NT2/D1 (cell line): Measurements from ENCODE around the gene SLC34A3.

Experiments used
- DNase-seq: peaks from one replicate; pipeline ENCODE4 v3.0.0-alpha.2; 2011; ENCODE audit warnings: low read depth, low spot score
- H3K27me3 ChIP-seq: 2 replicates; pipeline ENCODE4 v1.6.0; 2011; ENCODE audit warnings: mild to moderate bottlenecking; ENCODE audit not compliant: insufficient read length, insufficient read depth
- H3K36me3 ChIP-seq: 2 replicates; pipeline ENCODE4 v1.6.1; 2011; ENCODE audit warnings: mild to moderate bottlenecking, low read length, mixed read lengths; ENCODE audit not compliant: insufficient read depth, insufficient read length
- H3K4me1 ChIP-seq: 2 replicates; pipeline ENCODE4 v1.5.1; 2011; ENCODE audit not compliant: insufficient read depth, insufficient read length
- H3K4me3 ChIP-seq: 2 replicates; pipeline ENCODE4 v1.5.1; 2011; ENCODE audit warnings: low read depth; ENCODE audit not compliant: insufficient read length
- H3K9ac ChIP-seq: 2 replicates; pipeline ENCODE4 v1.6.0; 2011; ENCODE audit warnings: low read depth; ENCODE audit not compliant: insufficient read length
- H3K9me3 ChIP-seq: 2 replicates; pipeline ENCODE4 v1.5.1; 2011; ENCODE audit warnings: mild to moderate bottlenecking, low read length; ENCODE audit not compliant: insufficient read depth
- SUZ12 ChIP-seq: IDR thresholded peaks from 2 replicates; pipeline ENCODE4 v1.6.1; 2011; ENCODE audit not compliant: insufficient read length, insufficient read depth; ENCODE audit errors: extremely low read depth
- YY1 ChIP-seq: IDR thresholded peaks from 2 replicates; pipeline ENCODE4 v1.6.1; 2011; ENCODE audit not compliant: insufficient read length, insufficient read depth
- ZNF274 ChIP-seq: IDR thresholded peaks from 2 replicates; pipeline ENCODE4 v1.6.1; 2011; ENCODE audit warnings: mild to moderate bottlenecking, low read depth, low read length

Gene SLC34A3

GRCh38 chr9:137191691-137192447, 38.8 kb upstream of the SLC34A3 start:
- H3K4me3 ChIP-seq = no peak overlapping the region
- no peak overlapping the region for H3K9ac ChIP-seq
- H3K9me3 ChIP-seq = no peaks in the 10 kb centered on the region
- no peak for DNase-seq
- peaks cover 67% of the 10 kb centered on the region for H3K36me3 ChIP-seq
- H3K27me3 ChIP-seq = no peaks in the 10 kb centered on the region
- H3K4me1 ChIP-seq = peaks cover 42% of the 10 kb centered on the region
- no peak for TF ChIP-seq YY1
- TF ChIP-seq SUZ12 = no peak
- TF ChIP-seq ZNF274 = no peak

GRCh38 chr9:137192448-137192780, 38.3 kb upstream of the SLC34A3 start:
- Histone ChIP-seq H3K36me3 (peaks cover 64% of the 10 kb centered on the region), H3K9me3 (no peaks in the 10 kb centered on the region), H3K27me3 (no peaks in the 10 kb centered on the region), H3K4me3 (no peak overlapping the region), H3K4me1 (peaks cover 38% of the 10 kb centered on the region), H3K9ac (peak overlapping the region; percentile 42)
- TF ChIP-seq SUZ12 (no peak), ZNF274 (no peak), YY1 (no peak)
- no peak for DNase-seq

DNA sequence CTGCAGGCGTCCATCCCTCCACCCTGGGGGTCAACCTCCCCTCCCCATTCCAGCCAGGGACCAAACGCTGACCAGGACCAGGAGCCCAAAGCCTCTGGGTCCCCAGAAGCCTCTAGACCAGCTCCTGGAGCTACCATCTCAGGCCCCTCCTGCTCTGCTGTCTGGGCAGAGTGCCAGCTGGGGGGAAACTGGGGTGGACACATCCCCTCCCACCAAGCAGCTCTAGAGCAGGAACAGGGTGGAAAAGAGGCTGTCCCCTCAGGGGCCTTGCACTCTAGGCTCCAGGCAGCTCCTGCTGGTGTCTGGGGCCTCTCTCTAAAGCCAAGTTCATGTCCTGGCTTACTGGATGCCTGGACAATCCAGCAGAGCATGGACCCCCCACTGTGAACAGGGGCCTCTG, 37.8 kb upstream of the SLC34A3 start:
- TF ChIP-seq ZNF274 (no peak), YY1 (no peak), SUZ12 (no peak)
- Histone ChIP-seq H3K9ac (peak overlapping the region; percentile 42), H3K4me3 (no peak overlapping the region), H3K36me3 (peaks cover 65% of the 10 kb centered on the region), H3K27me3 (no peaks in the 10 kb centered on the region), H3K9me3 (no peaks in the 10 kb centered on the region), H3K4me1 (peaks cover 35% of the 10 kb centered on the region)
- no peak for DNase-seq

GRCh38 chr9:137193771-137194170, 36.9 kb upstream of the SLC34A3 start:
- H3K27me3 ChIP-seq = no peaks in the 10 kb centered on the region
- no peak for DNase-seq
- TF ChIP-seq ZNF274 (no peak), SUZ12 (no peak), YY1 (no peak)

DNA sequence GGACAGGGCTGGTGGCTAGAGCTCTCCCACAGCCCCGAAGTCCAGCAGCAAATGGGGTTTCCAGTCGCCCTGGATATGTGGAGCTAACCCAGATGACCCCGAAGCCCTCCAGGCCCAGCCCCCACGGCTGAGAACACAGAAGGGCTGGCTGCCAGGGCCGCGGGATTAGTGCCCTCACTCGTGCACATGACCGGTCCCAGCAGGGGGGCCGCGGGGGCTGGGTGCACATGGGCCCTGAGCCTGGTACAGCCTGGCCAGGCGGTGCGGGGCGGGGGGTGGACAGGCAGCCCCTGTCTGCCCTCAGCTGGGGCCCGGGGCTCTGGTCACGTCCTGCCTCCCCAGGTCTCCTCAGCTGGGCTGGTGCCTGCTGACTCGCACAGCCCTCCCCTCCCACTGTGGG, 36.3 kb upstream of the SLC34A3 start:
- DNase-seq = no peak
- Histone ChIP-seq H3K4me1 (peaks cover 41% of the 10 kb centered on the region), H3K36me3 (peaks cover 68% of the 10 kb centered on the region), H3K9me3 (no peaks in the 10 kb centered on the region), H3K4me3 (no peak overlapping the region), H3K27me3 (no peaks in the 10 kb centered on the region), H3K9ac (peak overlapping the region; percentile 61)
- TF ChIP-seq YY1 = no peak
- TF ChIP-seq ZNF274 = no peak
- TF ChIP-seq SUZ12 = no peak

More at GRCh38 chr9:137193771-137194170, 36.9 kb upstream of the SLC34A3 start:
- Histone ChIP-seq H3K9ac (peak overlapping the region; percentile 61), H3K4me1 (peaks cover 37% of the 10 kb centered on the region), H3K36me3 (peaks cover 69% of the 10 kb centered on the region), H3K4me3 (no peak overlapping the region), H3K9me3 (no peaks in the 10 kb centered on the region)

DNA sequence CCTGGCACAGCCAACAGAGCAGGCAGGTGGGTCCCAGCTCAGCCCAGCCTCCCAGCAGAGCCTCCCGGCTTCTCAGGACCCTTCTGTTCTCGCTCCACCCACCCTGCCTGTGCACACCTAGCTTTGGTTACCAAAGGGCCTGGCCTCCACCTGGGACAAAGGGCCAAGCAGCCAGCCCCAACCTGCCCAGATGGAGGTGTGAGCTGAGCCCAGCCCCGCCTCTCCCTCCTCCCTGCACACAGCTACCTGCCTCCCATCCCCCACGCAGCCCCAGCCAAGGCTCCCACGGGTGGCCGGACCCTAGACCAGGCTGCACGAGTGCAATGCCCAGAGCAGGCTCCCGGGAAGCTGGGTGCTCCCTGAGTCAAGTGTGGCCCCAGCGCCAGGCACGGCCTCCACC, 35.8 kb upstream of the SLC34A3 start:
- no peak for DNase-seq
- Histone ChIP-seq H3K4me3 (no peak overlapping the region), H3K36me3 (peaks cover 63% of the 10 kb centered on the region), H3K4me1 (peaks cover 37% of the 10 kb centered on the region), H3K9ac (peak overlapping the region; percentile 61), H3K9me3 (no peaks in the 10 kb centered on the region), H3K27me3 (no peaks in the 10 kb centered on the region)
- no peak for TF ChIP-seq SUZ12
- no peak for TF ChIP-seq ZNF274
- TF ChIP-seq YY1 = no peak

GRCh38 chr9:137195525-137196220, 35.0 kb upstream of the SLC34A3 start:
- Histone ChIP-seq H3K36me3 (peaks cover 56% of the 10 kb centered on the region), H3K9me3 (no peaks in the 10 kb centered on the region), H3K4me3 (no peak overlapping the region), H3K4me1 (peaks cover 36% of the 10 kb centered on the region), H3K27me3 (no peaks in the 10 kb centered on the region), H3K9ac (peak overlapping the region; percentile 34)
- TF ChIP-seq YY1 (no peak), SUZ12 (no peak), ZNF274 (no peak)
- DNase-seq = no peak
